NCI-H1105 treated with DMSO at 0.1 percent for 48 hours (cell line): ENCODE results near the gene SLC25A42.
"Not testable (repeated sequence)": the region's sequence is repeated elsewhere in the genome, so short reads cannot be mapped to it uniquely, and the experiment has no call there.

Experiments
- DNase-seq: peaks from one replicate; lab custom pipeline; 2025; lab: John Stamatoyannopoulos, UW

SLC25A42 gene

GRCh38 chr19:19068659-19069654, 5.2 kb downstream of the SLC25A42 start:
- no peak for DNase-seq

- no peak for DNase-seq
Observed at GRCh38 chr19:19071897-19072296, 8.1 kb downstream of the SLC25A42 start.

- DNase-seq, result no peak
Observed at GRCh38 chr19:19074196-19074882, 10.5 kb downstream of the SLC25A42 start.

- DNase-seq, result no peak
Observed at GRCh38 chr19:19075126-19075525, 11.3 kb downstream of the SLC25A42 start.

- no peak for DNase-seq
Observed at GRCh38 chr19:19076476-19076875, 12.7 kb downstream of the SLC25A42 start.

GRCh38 chr19:19077103-19077502, 13.3 kb downstream of the SLC25A42 start:
- DNase-seq, result no peak

- no peak for DNase-seq
Observed at GRCh38 chr19:19078801-19079200, 15.0 kb downstream of the SLC25A42 start.

- DNase-seq, result no peak
Observed at GRCh38 chr19:19079571-19079970, 15.8 kb downstream of the SLC25A42 start.

GRCh38 chr19:19081642-19082151, 17.9 kb downstream of the SLC25A42 start:
- DNase-seq, result no peak

- no peak for DNase-seq
Observed at GRCh38 chr19:19083413-19084178, 19.8 kb downstream of the SLC25A42 start.

GRCh38 chr19:19087676-19088075, 23.9 kb downstream of the SLC25A42 start:
- DNase-seq, result no peak

- no peak for DNase-seq
Observed at GRCh38 chr19:19094513-19094912, 30.7 kb downstream of the SLC25A42 start.

- no peak for DNase-seq
Observed at GRCh38 chr19:19095691-19096090, 31.9 kb downstream of the SLC25A42 start.

- no peak for DNase-seq
Observed at GRCh38 chr19:19096641-19097627, 33.1 kb downstream of the SLC25A42 start.

GRCh38 chr19:19098084-19098702, 34.4 kb downstream of the SLC25A42 start:
- DNase-seq, result no peak

- DNase-seq, result no peak
Observed at GRCh38 chr19:19098703-19099632, 35.2 kb downstream of the SLC25A42 start.

- no peak for DNase-seq
Observed at GRCh38 chr19:19101540-19101939, 37.7 kb downstream of the SLC25A42 start.

GRCh38 chr19:19102566-19102965, 38.8 kb downstream of the SLC25A42 start:
- DNase-seq, result not testable (repeated sequence)

GRCh38 chr19:19103167-19103566, 39.4 kb downstream of the SLC25A42 start:
- no peak for DNase-seq
